Subcutaneous preadipocyte (primary cell): ENCODE results near the gene APBA3. TPM values are rescaled to one million over a fixed set of nuclear protein-coding genes. Genes with fewer than 3 reads are reported as not detected.

Experiments used
- small RNA-seq: library from RNA; depleted of rRNA; stranded (forward); fragments of <200 nt; gene quantifications from one replicate; pipeline ENCODE3, GENCODE V24; 2012
- total RNA-seq: library from RNA; depleted of rRNA; stranded (reverse); fragments of >200 nt; gene quantifications from 2 replicates; pipeline ENCODE4 v1.2.3, GENCODE V29; 2012

APBA3 gene, protein sequence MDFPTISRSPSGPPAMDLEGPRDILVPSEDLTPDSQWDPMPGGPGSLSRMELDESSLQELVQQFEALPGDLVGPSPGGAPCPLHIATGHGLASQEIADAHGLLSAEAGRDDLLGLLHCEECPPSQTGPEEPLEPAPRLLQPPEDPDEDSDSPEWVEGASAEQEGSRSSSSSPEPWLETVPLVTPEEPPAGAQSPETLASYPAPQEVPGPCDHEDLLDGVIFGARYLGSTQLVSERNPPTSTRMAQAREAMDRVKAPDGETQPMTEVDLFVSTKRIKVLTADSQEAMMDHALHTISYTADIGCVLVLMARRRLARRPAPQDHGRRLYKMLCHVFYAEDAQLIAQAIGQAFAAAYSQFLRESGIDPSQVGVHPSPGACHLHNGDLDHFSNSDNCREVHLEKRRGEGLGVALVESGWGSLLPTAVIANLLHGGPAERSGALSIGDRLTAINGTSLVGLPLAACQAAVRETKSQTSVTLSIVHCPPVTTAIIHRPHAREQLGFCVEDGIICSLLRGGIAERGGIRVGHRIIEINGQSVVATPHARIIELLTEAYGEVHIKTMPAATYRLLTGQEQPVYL
- 15.1 and 23.1 TPM in 2 replicates for total RNA-seq

DNA sequence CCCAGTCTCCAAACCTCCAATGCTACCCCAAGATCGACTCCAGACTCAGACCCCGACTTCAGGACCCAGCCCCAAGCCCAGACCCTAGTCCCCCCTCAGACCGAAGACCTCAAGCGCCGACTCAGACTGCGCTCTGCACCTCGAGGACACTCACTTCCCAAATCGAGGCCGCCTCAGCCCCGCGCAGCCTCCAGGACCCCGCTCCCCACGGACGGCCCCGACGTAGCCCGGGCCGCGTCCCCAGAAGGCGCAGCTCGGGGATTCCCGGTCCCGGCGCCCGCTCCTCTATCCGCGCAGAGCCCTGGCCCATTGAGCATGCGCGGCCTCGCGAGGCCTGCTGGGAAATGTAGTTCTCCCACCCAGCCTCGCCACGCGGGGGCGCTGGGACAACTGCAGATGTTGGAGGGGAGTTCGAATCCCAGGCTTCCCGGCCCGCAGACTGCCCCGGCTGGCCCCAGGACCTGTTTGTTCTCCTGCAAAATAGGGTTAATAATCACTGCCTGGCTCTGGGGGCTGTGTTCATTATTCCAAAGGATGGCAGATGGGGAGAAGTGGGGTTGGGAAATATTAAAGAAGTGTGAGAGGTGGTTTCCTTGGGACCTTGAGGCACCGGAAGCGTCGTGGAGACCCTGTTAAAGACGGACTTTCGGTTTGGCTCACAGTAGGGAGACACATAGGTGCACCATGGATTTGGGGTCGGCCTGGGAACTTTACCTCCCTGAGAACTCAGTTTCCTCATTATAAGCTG, at the start of gene APBA3:
TSS of gene APBA3 (minus strand) at position 311 of the 748 bp plus-strand sequence. CDS start 1,428 bp downstream, outside the sequence.

DNA sequence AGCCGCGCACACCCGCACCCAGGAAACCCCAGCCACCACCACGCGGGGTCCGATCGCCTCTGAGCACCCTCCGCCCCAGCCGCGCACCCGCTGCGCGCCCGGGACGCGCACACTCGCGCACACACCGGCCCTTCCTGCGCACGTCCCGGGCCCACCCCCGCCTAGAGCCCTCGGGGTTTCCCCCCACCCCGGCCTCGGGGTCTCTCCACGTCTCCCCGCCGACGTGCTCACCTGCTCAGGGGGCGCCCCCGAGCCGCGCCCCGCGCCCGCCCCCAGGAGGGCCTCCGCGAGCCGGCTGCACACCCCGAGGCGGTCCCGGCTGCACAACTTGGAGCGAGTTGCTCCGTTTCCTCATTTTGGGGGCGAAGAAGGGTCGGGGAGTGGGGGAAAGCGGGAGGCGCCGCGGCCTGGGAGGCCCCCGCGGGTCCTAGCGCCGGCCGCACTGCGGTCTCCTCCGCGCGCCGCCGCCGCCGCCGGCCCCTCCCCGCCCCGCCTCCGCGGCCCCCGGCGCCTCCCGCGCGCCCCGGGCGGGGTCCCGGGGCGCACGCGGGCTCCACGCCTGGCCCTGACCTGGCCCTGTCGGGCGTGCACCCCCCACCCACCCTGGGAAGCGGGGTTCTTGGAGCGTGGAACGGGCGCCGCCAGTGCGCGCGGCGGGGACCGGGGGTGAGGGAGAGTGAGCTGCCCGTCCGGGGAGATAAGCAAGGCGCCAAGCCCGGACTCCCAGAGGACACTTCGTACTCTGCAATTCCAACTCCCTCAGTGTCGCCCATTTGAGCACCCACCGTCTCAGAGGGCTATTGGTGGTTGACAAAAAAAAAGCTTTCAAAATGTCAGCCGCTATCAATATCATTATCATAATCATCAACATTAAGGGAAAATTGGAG, 24.7 kb upstream of the APBA3 start, which contains the start of gene MATK:
TSS of gene MATK (minus strand) at position 444 of the 887 bp plus-strand sequence. CDS start 1,246 bp downstream, outside the sequence.

DNA sequence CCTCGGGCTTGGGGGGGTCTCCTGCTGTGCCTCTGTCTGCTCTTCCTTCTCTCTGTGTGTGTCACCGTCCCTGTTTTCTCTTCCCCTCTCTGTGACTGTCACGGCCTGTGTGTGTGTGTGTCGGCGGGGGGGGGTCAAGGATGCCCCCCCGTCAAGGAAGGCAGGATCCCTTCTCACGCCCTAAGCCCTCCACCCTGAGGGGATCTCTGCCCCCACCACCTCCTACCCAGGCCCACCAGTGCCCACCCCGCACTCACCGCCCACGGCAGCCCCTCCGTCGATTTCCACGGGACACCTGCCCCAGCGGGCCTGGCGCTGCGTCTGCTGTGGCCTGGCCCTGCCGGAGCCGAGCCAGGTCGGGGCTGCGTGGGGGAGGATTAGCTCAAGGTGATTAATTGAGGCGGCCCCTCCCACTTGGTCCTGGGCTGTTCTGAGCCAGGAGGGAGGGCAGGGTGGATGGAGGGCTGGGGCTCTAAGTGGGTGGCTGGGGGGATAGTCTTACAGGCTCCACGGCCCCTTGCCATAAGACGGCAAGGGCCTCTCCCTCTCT, 10.5 kb upstream of the APBA3 start, which contains the start of gene RAX2:
TSS of gene RAX2 (minus strand) at position 323 of the 550 bp plus-strand sequence. CDS start 486 bp downstream, outside the sequence.

DNA sequence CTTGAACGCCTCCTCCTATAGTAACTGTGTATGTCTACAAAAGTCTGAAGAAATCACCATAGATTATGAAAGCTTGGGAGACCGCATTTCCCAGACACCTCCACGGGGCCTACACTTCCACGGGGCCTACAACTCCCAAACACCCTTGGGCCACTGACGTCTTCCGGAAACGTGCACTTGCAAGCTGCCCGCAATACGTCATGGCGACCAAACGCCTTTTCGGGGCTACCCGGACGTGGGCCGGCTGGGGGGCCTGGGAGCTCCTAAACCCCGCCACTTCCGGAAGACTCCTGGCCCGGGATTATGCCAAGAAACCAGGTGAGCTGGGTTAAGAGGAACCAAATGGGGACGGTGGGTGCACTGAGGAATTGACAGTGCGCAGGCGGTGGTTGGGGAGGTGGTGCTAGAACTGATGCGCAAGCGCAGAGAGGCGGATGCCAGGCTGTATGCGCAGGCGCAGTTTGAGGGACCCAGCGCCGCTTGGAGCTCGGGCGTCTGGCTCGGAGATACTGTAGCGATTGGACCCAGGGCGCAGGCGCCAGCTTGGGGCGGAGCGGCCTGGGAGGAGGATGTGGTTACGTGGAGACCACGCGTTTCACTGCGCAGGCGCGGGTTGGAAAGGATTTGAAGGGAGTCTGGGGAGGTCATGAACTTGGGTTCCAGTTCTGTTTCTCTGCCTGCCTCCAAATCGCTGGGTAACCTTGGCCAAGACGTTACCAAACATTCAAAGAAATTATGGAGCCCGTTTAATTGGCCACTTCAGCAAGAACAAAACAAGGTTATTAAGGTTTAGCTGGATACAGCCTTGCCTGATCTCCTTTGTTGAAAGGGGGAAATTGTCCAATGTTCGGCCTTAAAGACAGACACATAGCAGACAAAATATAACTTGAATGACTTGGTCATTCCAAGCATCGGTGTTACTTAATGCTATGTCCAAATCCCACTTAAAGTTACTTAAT, 1.3 kb upstream of the APBA3 start, which contains the start of gene MRPL54:
TSS of gene MRPL54 (plus strand) at position 182 of the 959 bp plus-strand sequence. CDS start at position 201, 19 bp downstream.

DNA sequence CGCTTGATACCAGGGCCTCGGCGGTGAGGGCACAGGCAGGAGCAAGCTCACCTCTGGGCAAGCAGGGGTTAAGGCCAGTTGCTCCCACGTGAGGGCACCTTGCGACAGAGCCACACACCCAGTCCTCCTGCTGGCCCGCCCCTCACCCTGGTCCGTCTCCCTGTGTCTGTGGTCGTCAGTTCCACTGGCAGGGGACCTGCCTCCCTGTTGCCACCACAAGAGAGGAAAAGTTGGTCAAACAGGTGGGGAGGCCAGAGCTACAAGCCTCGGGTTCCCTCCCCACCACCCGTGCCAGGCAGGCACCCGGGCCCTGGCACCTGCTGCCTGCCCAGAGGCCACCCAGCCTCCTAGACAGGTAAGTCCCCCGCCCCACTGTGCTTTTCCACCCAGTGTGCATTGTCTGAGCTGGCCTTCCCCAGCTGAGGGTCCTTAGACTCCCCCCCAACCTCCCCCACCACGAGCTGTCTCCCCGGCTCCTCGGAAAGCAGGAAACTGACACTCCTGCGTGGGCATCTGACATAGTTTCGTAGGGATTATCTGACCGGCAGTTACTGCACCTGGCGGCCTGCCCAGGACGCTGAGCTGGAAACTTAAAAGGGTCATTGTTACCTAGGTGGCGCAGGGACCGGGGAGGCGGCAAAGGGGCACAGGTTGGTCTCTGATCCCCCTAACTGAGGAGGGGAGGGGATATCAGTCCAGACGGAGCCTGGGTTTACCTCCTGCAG, 53.1 kb downstream of the APBA3 start, which contains the start of gene TJP3:
TSS of gene TJP3 (plus strand) at position 178 of the 725 bp plus-strand sequence. CDS start 20,049 bp downstream, outside the sequence.

Small RNA genes lying within 50 kb of the gene (small RNA-seq; reads per million reads assigned to genes)
- gene AC005777.1: not detected

Other genes with a start within 250 kb of the APBA3 start
- gene TEKTIP1, start 222.5 kb downstream of the APBA3 start, total RNA-seq: not detected in 2 replicates
- 82.7 and 86.6 TPM in 2 replicates for gene MFSD12, start 204.1 kb downstream of the APBA3 start, total RNA-seq
- 73.5 and 85.2 TPM in 2 replicates for gene HMG20B, start 188.7 kb downstream of the APBA3 start, total RNA-seq
- under 0.01 TPM in 2 replicates for gene GIPC3, start 176.2 kb downstream of the APBA3 start, total RNA-seq
- gene TBXA2R, start 154.8 kb downstream of the APBA3 start, total RNA-seq: 0.73 and 1.8 TPM in 2 replicates
- 21.7 and 26.4 TPM in 2 replicates for gene CACTIN, start 134.9 kb downstream of the APBA3 start, total RNA-seq
- 21.7 and 24.0 TPM in 2 replicates for gene PIP5K1C, start 61.2 kb downstream of the APBA3 start, total RNA-seq
- gene TJP3, start 53.3 kb downstream of the APBA3 start, total RNA-seq: not detected in 2 replicates
- gene MRPL54, start 990 bp upstream of the APBA3 start, total RNA-seq: 35.3 and 38.3 TPM in 2 replicates
- gene RAX2, start 10.5 kb upstream of the APBA3 start, total RNA-seq: not detected in 2 replicates
- gene MATK, start 24.7 kb upstream of the APBA3 start, total RNA-seq: under 0.01 and 0.98 TPM in 2 replicates
- gene ZFR2, start 107.3 kb upstream of the APBA3 start, total RNA-seq: not detected in 2 replicates
- gene ATCAY, start 119.0 kb upstream of the APBA3 start, total RNA-seq: not detected in 2 replicates
- gene NMRK2, start 171.4 kb upstream of the APBA3 start, total RNA-seq: not detected in 2 replicates
- 49.1 and 50.0 TPM in 2 replicates for gene DAPK3, start 209.4 kb upstream of the APBA3 start, total RNA-seq
- gene EEF2, start 223.8 kb upstream of the APBA3 start, total RNA-seq: 2,601 and 2,769 TPM in 2 replicates
- gene PIAS4, start 246.0 kb upstream of the APBA3 start, total RNA-seq: 13.6 and 16.2 TPM in 2 replicates